ENCODE data around the gene TGFBR3. TPM values are rescaled to one million over a fixed set of nuclear protein-coding genes. Genes with fewer than 3 reads are reported as not detected.

The TGFBR3 gene
- total and polyA plus RNA-seq, 2 of the 8 experiments (the other 6 are each of a cell fraction or from before 2014, with no cell fraction given) = 2.0 to 6.1 TPM

DNA sequence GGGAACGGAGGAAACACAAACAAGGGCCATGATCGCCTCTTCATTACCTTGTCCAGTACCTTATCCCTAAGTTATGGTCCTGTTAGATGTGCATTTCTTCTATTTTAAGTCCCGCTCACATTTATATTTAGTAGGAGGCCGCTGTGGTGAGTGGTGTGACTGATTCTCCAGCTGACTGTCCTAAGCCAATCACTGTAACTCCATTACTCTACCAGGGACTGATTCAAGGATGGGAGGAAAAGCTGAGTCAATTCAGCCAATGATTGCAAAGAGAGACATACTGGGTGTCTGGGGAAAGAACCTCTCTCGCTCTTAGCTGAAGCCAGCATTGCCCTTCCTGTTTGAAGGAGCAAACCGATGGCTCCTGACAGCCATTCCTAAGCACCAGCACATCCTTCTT lies 59.7 kb downstream of the TGFBR3 start:
- Histone ChIP-seq H3K23me2 (ENCODE audit: low read depth, low read length) (no peaks in the 10 kb centered on the region), H3K18ac (ENCODE audit: extremely low read depth, low read length) (no peak overlapping the region), H2BK5ac (ENCODE audit: low read depth, low read length) (no peak overlapping the region), H3K27ac (ENCODE audit: low read depth, low read length) (no peak overlapping the region), H3K27me3 (replicated peaks in 1 of 4; ENCODE audit: control insufficient read depth in 3 of 4, extremely low read depth in 1 of 4, insufficient read depth in 3 of 4, low read length in 3 of 4) (no peaks in the 10 kb centered on the region), H3K56ac (replicated peaks; ENCODE audit: insufficient read length, low read depth, low read length) (no peak overlapping the region), H3K36me3 (ENCODE audit: control insufficient read depth in 2 of 4, insufficient read depth in 4 of 4, low read length in 3 of 4) (no peaks in the 10 kb centered on the region; a peak in 2 of 8 replicates), H2AFZ (ENCODE audit: low read length) (0 out of 2 replicates have a peak overlapping the region, but pooled peaks have one; percentile 1), H3K4ac (replicated peaks; ENCODE audit: insufficient read length, low read depth, low read length) (no peak overlapping the region), H2BK20ac (ENCODE audit: low read length) (no peak overlapping the region), H3K4me1 (replicated peaks in 1 of 4; ENCODE audit: control insufficient read depth in 3 of 4, insufficient read depth in 4 of 4, low read length in 3 of 4) (no peaks in the 10 kb centered on the region), H3K79me2 (ENCODE audit: control insufficient read depth in 1 of 2, insufficient read depth in 2 of 2, low read length in 2 of 2) (no peaks in the 10 kb centered on the region), H3K14ac (ENCODE audit: insufficient read length) (no peak overlapping the region), H3K9ac (replicated peaks in 1 of 4; ENCODE audit: extremely low read depth in 1 of 4, low read depth in 3 of 4, low read length in 3 of 4) (no peak overlapping the region), H2BK12ac (ENCODE audit: low read depth, low read length) (no peak overlapping the region), H2AK5ac (ENCODE audit: low read depth, low read length) (no peak overlapping the region), H3K79me1 (ENCODE audit: low read depth, low read length) (no peaks in the 10 kb centered on the region), H4K20me1 (replicated peaks in 1 of 2; ENCODE audit: control insufficient read depth in 1 of 2, insufficient read depth in 2 of 2, low read length in 2 of 2) (no peaks in the 10 kb centered on the region), H3K23ac (ENCODE audit: insufficient read length) (no peak overlapping the region), H3K9me3 (ENCODE audit: insufficient read depth in 2 of 2, low read depth in 1 of 2, low read length in 1 of 2) (no peaks in the 10 kb centered on the region), H4K8ac (ENCODE audit: extremely low read depth, insufficient read depth, low read length) (no peak overlapping the region), H3K4me3 (ENCODE audit: extremely low read depth in 1 of 4, insufficient read depth in 2 of 4, low read depth in 3 of 4, low read length in 4 of 4) (no peak overlapping the region), H3K4me2 (ENCODE audit: insufficient read depth in 1 of 2, low read depth in 2 of 2, low read length in 2 of 2) (no peak overlapping the region), H4K91ac (replicated peaks; ENCODE audit: insufficient read length, low read length) (no peak overlapping the region), H2BK15ac (ENCODE audit: low read length) (no peak overlapping the region), H4K5ac (ENCODE audit: insufficient read length, low read depth, low read length) (no peak overlapping the region), H2BK120ac (replicated peaks; ENCODE audit: low read depth, low read length) (no peak overlapping the region)
- 87% methylated on average over 6 of the region's 6 CpGs; no CpG with 5 or more reads in 1 of the 2 experiments for WGBS, 2 experiments (ENCODE audit: extremely low coverage in 1 of 2, insufficient coverage in 1 of 2, insufficient read length in 1 of 2, insufficient replicate concordance in 2 of 2, low coverage in 1 of 2, low lambda C conversion rate in 2 of 2, missing lambda C conversion rate in 1 of 2)
- FAIRE-seq (no peak), DNase-seq (ENCODE audit: low read depth in 1 of 2, low spot score in 2 of 2) (no peak)
- CTCF ChIA-PET (ENCODE audit: partially characterized antibody) = interaction anchor here (1.7 kb wide), 1 partner anchor 19 kb away, joined by 4 read pairs; no protein-coding TSS in a partner anchor
- POLR2A ChIA-PET (ENCODE audit: partially characterized antibody) = no interaction called here
- TF ChIP-seq RXRA (IDR thresholded peaks at IDR 0.05; ENCODE audit: insufficient read depth, low read depth, low read length) (no peak), BCL11A (IDR thresholded peaks at IDR 0.05; ENCODE audit: low read depth in 2 of 2, low read length in 2 of 2) (no peak), MAFK (IDR thresholded peaks at IDR 0.05; ENCODE audit: low read depth, low read length) (no peak), EZH2 (IDR thresholded peaks at IDR 0.05; ENCODE audit: low read depth, low read length, severe bottlenecking) (no peak), SRF (IDR thresholded peaks at IDR 0.05; ENCODE audit: low read depth, low read length) (no peak), SIX5 (IDR thresholded peaks at IDR 0.05; ENCODE audit: low read depth, low read length) (no peak)

Data from H1 (cell line).